OCI-LY7 (cell line): Measurements from ENCODE around the gene LEPR.
A peak's percentile ranks its signal among the peaks of the same experiment; 100 is the strongest.

Experiments
- CTCF ChIP-seq: fragments of 200-600 bp; sonication (generic); conservative IDR thresholded peaks from 2 replicates; pipeline ENCODE4 v1.5.1; 2014; ENCODE audit warnings: mild to moderate bottlenecking, antibody characterized with exemption, low read length, moderate library complexity, mixed read lengths
- EZH2phosphoT487 ChIP-seq: fragments of 200-600 bp; sonication (generic); IDR thresholded peaks from 2 replicates; pipeline ENCODE4 v1.6.1; 2018; ENCODE audit warnings: low read depth, borderline replicate concordance, mild to moderate bottlenecking, mixed run types, antibody characterized with exemption, low read length, moderate library complexity, mixed read lengths

- peak; percentile 89 for TF ChIP-seq CTCF
- no peak for TF ChIP-seq EZH2phosphoT487
Measured at GRCh38 chr1:65431111-65431705, 10.7 kb downstream of the LEPR start.
